HS-5 (cell line): ENCODE results near the gene TAS2R30.

Experiments
- DNase-seq: peaks from one replicate; pipeline ENCODE4 v3.0.0-alpha.2; 2012; ENCODE audit warnings: low read depth

TAS2R30 gene, protein sequence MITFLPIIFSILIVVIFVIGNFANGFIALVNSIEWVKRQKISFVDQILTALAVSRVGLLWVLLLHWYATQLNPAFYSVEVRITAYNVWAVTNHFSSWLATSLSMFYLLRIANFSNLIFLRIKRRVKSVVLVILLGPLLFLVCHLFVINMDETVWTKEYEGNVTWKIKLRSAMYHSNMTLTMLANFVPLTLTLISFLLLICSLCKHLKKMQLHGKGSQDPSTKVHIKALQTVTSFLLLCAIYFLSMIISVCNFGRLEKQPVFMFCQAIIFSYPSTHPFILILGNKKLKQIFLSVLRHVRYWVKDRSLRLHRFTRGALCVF

GRCh38 chr12:11134305-11134704 is at the start of gene TAS2R30:
TAS2R30 (minus strand) TSS chr12:11134644; CDS start chr12:11134244, 400 bp downstream.
- DNase-seq: no peak

DNA sequence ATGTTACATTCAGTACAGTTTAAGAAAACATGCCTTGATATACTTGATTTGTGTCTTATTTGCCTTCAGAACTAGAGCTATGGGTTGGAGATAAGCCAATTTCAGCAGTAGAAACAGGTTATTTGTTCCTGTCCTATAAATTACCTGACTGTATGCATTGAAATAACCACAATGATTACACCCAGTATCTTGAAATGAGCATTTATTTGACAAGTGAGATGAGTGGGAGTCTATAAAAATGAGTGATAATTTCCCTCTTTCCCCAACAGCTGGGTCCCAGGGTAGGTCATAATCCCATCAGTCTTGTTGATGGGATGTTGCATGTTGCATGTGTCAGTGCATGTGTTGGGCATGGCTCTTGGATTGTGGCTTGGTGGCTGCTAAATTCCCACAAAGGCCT is 48.6 kb upstream of the TAS2R30 start:
- DNase-seq: no peak

GRCh38 chr12:11182529-11182928 is 48.1 kb upstream of the TAS2R30 start:
- no peak for DNase-seq

DNA sequence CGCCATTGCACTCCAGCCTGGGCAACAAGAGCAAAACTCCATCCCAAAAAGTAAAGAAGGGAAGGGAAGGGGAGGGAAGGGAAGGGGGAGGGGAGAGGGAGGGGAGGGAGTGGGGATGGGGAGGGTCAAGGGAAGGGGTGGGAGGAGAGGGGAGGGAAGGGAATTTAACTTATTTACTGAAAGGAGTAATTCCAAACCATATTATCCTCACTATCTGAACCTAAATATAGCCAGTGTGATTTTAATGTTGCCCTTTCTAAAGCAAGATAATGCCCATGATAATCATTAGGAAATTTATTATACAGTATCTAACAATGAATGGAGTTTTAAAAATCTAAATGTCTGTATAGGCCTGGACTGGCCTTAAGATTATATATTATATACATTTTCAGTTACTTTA is 43.8 kb upstream of the TAS2R30 start:
- DNase-seq: no peak

GRCh38 chr12:11174022-11174421 is 39.6 kb upstream of the TAS2R30 start:
- no peak for DNase-seq

- no peak for DNase-seq
These were observed 37.7 kb upstream of the TAS2R30 start for GRCh38 chr12:11171969-11172675.

DNA sequence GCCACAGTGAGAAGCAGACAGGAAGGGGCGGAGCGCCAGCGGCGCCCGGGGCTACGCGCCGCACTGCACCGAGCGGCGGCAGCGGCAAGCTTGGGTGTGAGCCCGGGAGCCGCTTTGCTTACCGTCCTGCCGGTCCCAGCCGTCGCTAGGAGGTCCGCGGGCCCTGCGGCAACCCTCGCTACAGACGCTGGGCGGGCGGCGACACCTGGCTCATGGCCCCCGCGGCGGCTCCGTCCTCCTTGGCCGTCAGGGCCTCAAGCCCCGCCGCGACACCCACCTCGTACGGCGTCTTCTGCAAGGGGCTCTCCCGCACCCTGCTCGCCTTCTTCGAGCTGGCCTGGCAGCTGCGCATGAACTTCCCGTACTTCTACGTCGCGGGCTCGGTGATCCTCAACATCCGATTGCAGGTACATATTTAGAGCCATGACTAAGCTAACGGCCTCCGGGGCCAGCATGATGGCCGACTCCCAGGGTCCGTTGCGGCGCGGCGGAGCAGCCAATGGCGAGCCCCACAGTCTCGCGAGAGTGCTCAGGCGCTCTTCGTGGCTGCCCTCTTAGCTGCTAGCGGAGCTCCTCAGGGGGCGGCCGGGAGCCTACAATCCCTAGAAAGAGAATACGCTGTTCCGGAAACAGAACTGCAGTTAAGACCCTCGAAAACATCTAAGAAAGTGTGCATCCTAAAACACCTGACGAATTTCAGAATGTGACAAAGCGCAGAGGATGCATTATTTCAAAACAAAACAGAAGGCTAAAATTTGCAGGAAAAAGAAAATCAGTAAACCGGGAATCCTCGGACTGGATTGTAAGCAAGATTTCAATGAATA is 36.9 kb upstream of the TAS2R30 start, which contains the start of gene SMIM10L1:
TSS of gene SMIM10L1 (plus strand) at position 50 of the 824 bp plus-strand sequence. CDS start at position 213, 163 bp downstream.
- DNase-seq: peak; percentile 79

- DNase-seq: peak; percentile 38
These were observed 36.3 kb upstream of the TAS2R30 start for GRCh38 chr12:11170810-11171144.

GRCh38 chr12:11166300-11166699 is 31.9 kb upstream of the TAS2R30 start:
- DNase-seq: no peak

- DNase-seq: no peak
These were observed 29.9 kb upstream of the TAS2R30 start for GRCh38 chr12:11164384-11164783.

GRCh38 chr12:11162502-11162901 is 28.1 kb upstream of the TAS2R30 start:
- no peak for DNase-seq

DNA sequence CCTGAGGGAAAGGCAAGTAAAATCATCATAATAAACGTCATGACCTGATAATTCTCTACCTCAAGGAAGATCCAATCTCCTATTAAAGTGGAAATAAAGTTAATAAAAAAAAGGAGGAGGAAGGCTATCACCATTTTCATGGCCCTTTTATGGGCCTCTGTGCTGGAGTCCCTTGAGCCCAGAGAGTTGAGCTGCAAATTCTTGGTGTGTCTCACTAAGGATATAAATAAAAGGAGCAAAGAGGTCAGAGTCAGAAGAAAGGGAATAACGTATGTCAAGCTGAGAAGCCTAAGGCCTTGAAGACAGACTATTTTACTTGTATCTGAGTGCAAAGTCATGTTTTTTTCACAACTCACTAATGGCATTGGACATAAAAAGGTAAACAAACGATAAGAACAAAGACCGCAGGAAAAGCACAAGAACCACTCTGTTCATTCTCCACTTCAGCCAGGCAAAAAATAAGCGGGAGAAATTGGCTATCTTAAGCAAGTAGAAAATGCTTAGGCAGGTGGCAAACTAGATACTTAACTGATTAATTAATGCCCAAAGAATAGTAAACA is 24.5 kb upstream of the TAS2R30 start:
- DNase-seq: no peak

- DNase-seq: no peak
These were observed 20.0 kb upstream of the TAS2R30 start for GRCh38 chr12:11154400-11154925.

GRCh38 chr12:11152725-11153124 is 18.3 kb upstream of the TAS2R30 start:
- no peak for DNase-seq

DNA sequence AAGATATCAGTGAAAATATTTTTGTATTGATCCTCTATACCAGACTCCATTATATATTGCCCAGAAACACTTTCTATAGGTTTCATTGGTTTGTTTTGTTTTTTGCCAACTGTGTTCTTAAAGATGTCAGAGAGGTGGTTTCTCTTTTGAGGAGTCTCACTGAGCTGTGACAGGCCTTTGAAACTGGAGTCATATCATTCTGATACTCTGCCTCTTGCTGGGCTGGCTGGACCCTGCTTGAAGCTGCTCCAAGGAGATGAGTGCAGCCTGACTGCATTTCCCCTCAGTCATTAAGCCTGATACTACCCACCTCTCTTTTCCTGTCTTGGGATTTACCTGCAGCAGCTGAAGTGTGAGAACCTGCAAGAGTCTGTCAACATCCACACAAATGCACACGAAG is 16.4 kb upstream of the TAS2R30 start:
- no peak for DNase-seq

GRCh38 chr12:11147420-11147819 is 13.0 kb upstream of the TAS2R30 start:
- DNase-seq: no peak

DNA sequence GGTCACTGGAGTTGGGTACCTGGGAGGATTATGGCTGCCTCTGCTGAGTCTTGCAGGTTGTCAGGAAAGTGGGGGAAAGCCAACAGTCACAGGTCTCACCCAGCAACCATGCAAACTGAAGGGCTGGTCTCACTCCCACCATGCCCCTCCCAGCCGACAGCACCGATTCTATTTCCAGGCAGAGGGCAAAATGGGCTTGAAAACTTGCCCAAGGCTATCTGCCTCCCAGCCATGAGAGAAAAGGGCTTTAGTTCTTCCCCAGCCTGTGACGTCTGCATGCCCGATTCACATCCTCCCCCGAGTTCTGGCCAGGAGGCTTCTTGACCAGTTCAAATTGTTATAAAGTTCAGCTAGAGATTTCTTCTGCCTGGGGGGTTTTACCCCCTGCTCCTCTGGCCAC is 9.9 kb upstream of the TAS2R30 start:
- no peak for DNase-seq

DNA sequence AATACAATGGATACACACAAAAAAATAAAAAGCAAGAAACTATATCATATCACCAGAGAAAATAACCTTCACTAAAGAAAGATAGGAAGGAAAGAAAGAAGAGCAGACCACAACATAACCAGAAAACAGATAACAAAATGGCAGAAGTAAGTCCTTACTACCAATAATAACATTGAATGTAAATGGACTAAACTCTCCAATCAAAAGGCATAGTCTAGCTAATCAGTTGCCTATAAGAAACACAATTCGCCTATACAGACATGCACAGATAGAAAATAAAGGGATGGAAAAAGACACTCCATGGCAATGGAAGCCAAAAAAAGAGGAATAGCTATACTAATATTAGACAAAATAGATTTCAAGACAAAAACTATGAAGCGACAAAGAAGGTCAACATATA is 8.9 kb upstream of the TAS2R30 start:
- DNase-seq: no peak

GRCh38 chr12:11136075-11136474 is 1.6 kb upstream of the TAS2R30 start:
- DNase-seq: no peak

DNA sequence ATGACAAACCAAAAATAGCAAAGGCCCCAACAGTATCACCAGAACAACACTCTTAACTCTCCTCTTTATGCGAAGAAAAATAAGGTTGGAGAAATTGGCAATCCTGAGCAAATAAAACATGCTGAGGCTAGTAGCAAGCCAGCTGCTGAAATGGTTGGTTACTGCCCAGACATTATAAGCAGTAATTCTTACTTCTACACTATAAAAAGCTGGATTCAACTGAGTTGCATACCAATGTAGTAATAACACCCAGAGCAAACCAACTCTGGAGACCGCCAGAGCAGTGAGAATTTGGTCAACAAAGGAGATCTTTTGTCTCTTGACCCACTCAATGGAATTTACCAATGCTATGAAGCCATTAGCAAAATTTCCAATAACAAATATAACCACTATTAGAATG is 628 bp downstream of the TAS2R30 start:
- DNase-seq: no peak

GRCh38 chr12:11133162-11133561 is 1.3 kb downstream of the TAS2R30 start:
- no peak for DNase-seq

DNA sequence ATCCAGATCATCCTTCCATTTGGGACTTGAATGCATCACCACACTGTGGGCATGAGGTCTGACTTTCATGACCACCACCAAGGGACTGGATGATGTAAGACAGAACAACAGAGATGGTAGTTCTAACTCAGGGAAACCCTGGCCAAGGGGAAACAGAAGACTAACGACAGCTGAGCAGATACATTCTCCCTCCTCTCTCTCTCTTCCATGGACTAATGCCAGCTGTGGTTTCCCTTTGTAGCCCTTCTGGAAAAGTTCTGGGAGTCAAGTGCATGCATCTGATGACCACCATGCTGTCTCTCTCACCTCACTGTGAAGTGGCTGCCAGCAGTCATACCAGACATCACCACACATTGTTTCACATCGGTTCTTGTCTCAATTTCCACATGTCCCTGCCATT is 3.4 kb downstream of the TAS2R30 start:
- DNase-seq: no peak
